Endothelial cell of umbilical vein (primary cell): Measurements from ENCODE around the gene STX12. TPM values are rescaled to one million over a fixed set of nuclear protein-coding genes. Genes with fewer than 3 reads are reported as not detected.

Experiments
- BruUV-seq: library from RNA; stranded (reverse); fragments of 400-500 nt; replicated peaks from 2 replicates; lab custom pipeline; 2021; lab: Mats Ljungman, UMichigan
- CTCF ChIA-PET: fragments of 300-600, 350-600 bp; sonication (Branson Sonifier 250); formaldehyde crosslinking; loops from one replicate; lab custom pipeline; 2021; ENCODE audit warnings: antibody characterized with exemption, inconsistent platforms; lab: Charles Lee
- POLR2A ChIA-PET: fragments of 300-600, 350-600 bp; sonication (Branson Sonifier 250); formaldehyde crosslinking; loops from one replicate; lab custom pipeline; 2021; ENCODE audit warnings: antibody characterized with exemption, inconsistent platforms; lab: Charles Lee
- DNase-seq: peaks from one replicate; pipeline ENCODE4 v3.0.0-alpha.2; 2011; ENCODE audit warnings: low read depth, low spot score
- FAIRE-seq: peaks from 2 replicates; lab custom pipeline; 2011; peaks lifted over from hg19 to GRCh38; lab: Jason Lieb, UNC
- H2AFZ ChIP-seq: 2 replicates; pipeline ENCODE4 v1.6.0; 2012; ENCODE audit warnings: low read depth, low read length, control low read depth, inconsistent platforms
- H3K27ac ChIP-seq: 2 replicates; pipeline ENCODE4 v1.5.1; 2011; ENCODE audit warnings: low read depth, mild to moderate bottlenecking, control low read depth, low read length, moderate library complexity; ENCODE audit not compliant: insufficient read depth
- H3K27me3 ChIP-seq, 2 experiments: 2 replicates each; pipeline versions ENCODE4 v1.6.0 to v1.6.1; 2011; ENCODE audit warnings: low read length in 2 of 2, mixed read lengths in 1 of 2; ENCODE audit not compliant: control insufficient read depth in 2 of 2, insufficient read depth in 2 of 2
- H3K36me3 ChIP-seq, 2 experiments: 2 replicates in 1 of 2; 3 replicates in 1 of 2; pipeline ENCODE4 v1.5.1; 2011; ENCODE audit warnings: low read length in 2 of 2, mild to moderate bottlenecking in 1 of 2, moderate library complexity in 1 of 2; ENCODE audit not compliant: control insufficient read depth in 2 of 2, insufficient read depth in 2 of 2; ENCODE audit errors: extremely low read depth in 1 of 2
- H3K4me1 ChIP-seq: 3 replicates; pipeline ENCODE4 v1.5.1; 2011; ENCODE audit warnings: mild to moderate bottlenecking, low read length; ENCODE audit not compliant: control insufficient read depth, insufficient read depth; ENCODE audit errors: extremely low read depth
- H3K4me2 ChIP-seq: 2 replicates; pipeline ENCODE4 v1.6.1; 2011; ENCODE audit warnings: low read length, control low read depth, mixed read lengths; ENCODE audit not compliant: insufficient read depth
- H3K4me3 ChIP-seq, 3 experiments: fragments of 200-600 bp in 1 of 3; sonication (generic), shearing (Covaris generic) in 1 of 3; replicated peaks in 1 of 3; 2 replicates each; pipeline ENCODE4 v1.5.1; 2011 to 2016; ENCODE audit warnings: control low read depth in 3 of 3, low read length in 3 of 3, mild to moderate bottlenecking in 2 of 3, inconsistent platforms in 1 of 3, low read depth in 1 of 3, moderate library complexity in 1 of 3; ENCODE audit not compliant: insufficient read depth in 1 of 3
- H3K79me2 ChIP-seq: 2 replicates; pipeline ENCODE4 v1.6.0; 2012; ENCODE audit warnings: low read length, inconsistent platforms; ENCODE audit not compliant: control insufficient read depth, insufficient read depth
- H3K9ac ChIP-seq: replicated peaks from 2 replicates; pipeline ENCODE3; 2011; ENCODE audit warnings: low read length, control low read depth; ENCODE audit not compliant: insufficient read depth; ENCODE audit errors: extremely low read depth
- H3K9me1 ChIP-seq: replicated peaks from 3 replicates; pipeline ENCODE4 v1.6.0; 2011; ENCODE audit warnings: mild to moderate bottlenecking, low read length; ENCODE audit not compliant: control insufficient read depth, insufficient read depth; ENCODE audit errors: extremely low read depth
- H3K9me3 ChIP-seq: replicated peaks from 2 replicates; pipeline ENCODE4 v1.5.1; 2012; ENCODE audit warnings: low read length, inconsistent platforms; ENCODE audit not compliant: control insufficient read depth, insufficient read depth
- H4K20me1 ChIP-seq: replicated peaks from 2 replicates; pipeline ENCODE3; 2011; ENCODE audit warnings: mild to moderate bottlenecking, low read length; ENCODE audit not compliant: control insufficient read depth, insufficient read depth; ENCODE audit errors: extremely low read depth
- EZH2 ChIP-seq: IDR thresholded peaks from 2 replicates; pipeline ENCODE4 v1.6.1; 2012; ENCODE audit warnings: borderline replicate concordance, low read depth, mild to moderate bottlenecking, moderate library complexity, low read length, inconsistent platforms; ENCODE audit not compliant: severe bottlenecking
- FOS ChIP-seq: IDR thresholded peaks from 2 replicates; pipeline ENCODE4 v1.6.1; 2011; ENCODE audit warnings: mild to moderate bottlenecking, low read length, moderate library complexity, borderline replicate concordance; ENCODE audit not compliant: insufficient read depth
- GATA2 ChIP-seq: IDR thresholded peaks from 2 replicates; pipeline ENCODE4 v1.7.0; 2011; ENCODE audit warnings: low read depth, mild to moderate bottlenecking, moderate library complexity, mixed read lengths, low read length; ENCODE audit not compliant: insufficient read length, insufficient read depth
- JUN ChIP-seq: IDR thresholded peaks from 2 replicates; pipeline ENCODE4 v1.6.1; 2011; ENCODE audit warnings: borderline replicate concordance, low read depth; ENCODE audit not compliant: insufficient read length, insufficient read depth
- POLR2A ChIP-seq: IDR thresholded peaks from 2 replicates; pipeline ENCODE4 v1.6.1; 2012; ENCODE audit warnings: low read depth, mild to moderate bottlenecking, control low read depth, low read length
- POLR2AphosphoS5 ChIP-seq: IDR thresholded peaks from 2 replicates; pipeline ENCODE4 v1.6.1; 2012; ENCODE audit warnings: low read depth, mild to moderate bottlenecking, control low read depth, low read length, moderate library complexity; ENCODE audit not compliant: insufficient read depth
- dilution Hi-C: fragments of 300-500 bp; cut with MboI; formaldehyde crosslinking; loops from one replicate; pipeline ENCODE4 v1.15.0; 2019; ENCODE audit warnings: low sequenced_read_pairs; ENCODE audit not compliant: extremely low pct_ligation_motif_present
- intact Hi-C: fragments of 100-400 bp; cut with micrococcal nuclease; formaldehyde crosslinking; loops from one replicate; pipeline ENCODE4 v1.10.0; 2022
- polyA plus RNA-seq, 4 experiments: library from polyadenylated mRNA; depleted of rRNA in 3 of 4; stranded (reverse) in 3 of 4; unstranded in 1 of 4; fragments of >200 nt; gene quantifications; 2 replicates each; pipeline versions ENCODE4 v1.2.1 to v1.2.3, GENCODE V29; 2011 to 2012; ENCODE audit warnings: missing spikeins in 1 of 4
- total RNA-seq: library from RNA; stranded (reverse); gene quantifications from 2 replicates; pipeline ENCODE4 v1.2.3, GENCODE V29; 2021

Gene STX12
- total and polyA plus RNA-seq, 2 donors (not counting 3 experiments of a cell fraction or from before 2014, with no cell fraction given): 28.7 to 90.3 TPM

DNA sequence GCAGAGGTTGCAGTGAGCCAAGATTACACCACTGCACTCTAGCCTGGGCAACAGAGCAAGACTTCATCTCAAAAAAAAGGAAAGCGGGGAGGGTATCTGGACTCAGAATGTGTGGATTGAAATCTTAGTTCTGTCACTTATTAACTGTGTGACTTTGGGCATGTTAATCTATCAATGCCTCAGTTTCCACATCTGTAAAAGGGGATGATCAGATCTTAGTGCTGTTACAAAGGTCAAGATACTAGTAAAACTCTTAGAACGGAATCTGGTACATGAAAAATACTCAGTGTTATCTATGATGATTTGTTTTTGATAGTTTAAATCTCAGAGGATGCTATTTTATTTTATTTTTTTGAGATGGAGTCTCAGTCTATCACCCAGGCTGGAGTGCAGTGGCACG lies 36.8 kb upstream of the STX12 start:
- peak; percentile 43 for FAIRE-seq
- intact Hi-C loops: no loop called here

DNA sequence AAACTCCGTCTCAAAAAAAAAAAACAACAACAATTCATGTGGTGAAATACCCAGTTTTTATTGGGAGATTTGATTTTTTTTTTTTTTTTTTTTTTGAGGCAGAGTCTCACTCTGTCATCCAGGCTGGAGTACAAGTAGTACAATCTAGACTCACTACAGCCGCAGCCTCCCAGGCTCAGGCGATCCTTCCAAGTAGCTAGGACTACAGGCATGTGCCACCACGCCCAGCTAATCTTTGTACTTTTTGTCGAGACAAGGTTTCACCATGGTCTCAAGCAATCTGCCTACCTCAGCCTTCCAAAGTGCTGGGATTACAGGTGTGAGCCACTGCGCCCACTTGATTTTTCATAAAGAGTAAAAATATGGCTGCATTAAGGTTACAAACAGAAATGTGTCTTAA lies 31.9 kb upstream of the STX12 start:
- intact Hi-C loops: no loop called here
- POLR2A ChIA-PET: no interaction called here
- no peak for FAIRE-seq

More for the DNA sequence above, 36.8 kb upstream of the STX12 start:
- no peak for DNase-seq
- Histone ChIP-seq H3K4me3 (no peak overlapping the region), H3K27me3 (no peaks in the 10 kb centered on the region), H3K27ac (no peak overlapping the region), H2AFZ (no peak overlapping the region), H3K9me3 (no peaks in the 10 kb centered on the region), H3K79me2 (no peaks in the 10 kb centered on the region), H3K36me3 (peaks cover 6% of the 10 kb centered on the region in 2 experiments), H3K4me1 (no peaks in the 10 kb centered on the region), H4K20me1 (no peaks in the 10 kb centered on the region), H3K9me1 (no peaks in the 10 kb centered on the region), H3K4me2 (no peak overlapping the region), H3K9ac (no peak overlapping the region)
- ChIA-PET CTCF (no interaction called here), POLR2A (no interaction called here)
- no TSS peak for BruUV-seq
- dilution Hi-C loops: no loop called here
- TF ChIP-seq JUN (no peak), GATA2 (no peak), POLR2AphosphoS5 (no peak), EZH2 (no peak)

More for the DNA sequence above, 31.9 kb upstream of the STX12 start:
- H3K36me3 ChIP-seq: peaks cover 2 to 5% of the 10 kb centered on the region in 2 experiments
- no peak overlapping the region for H2AFZ ChIP-seq
- H3K9me1 ChIP-seq: no peaks in the 10 kb centered on the region
- TF ChIP-seq EZH2 (no peak), POLR2AphosphoS5 (no peak), FOS (no peak), POLR2A (no peak), GATA2 (no peak), JUN (no peak)
- dilution Hi-C loops: no loop called here
- H3K4me1 ChIP-seq: no peaks in the 10 kb centered on the region
- no peak overlapping the region for H3K9ac ChIP-seq
- no peak for DNase-seq
- no peaks in the 10 kb centered on the region for H3K79me2 ChIP-seq
- H3K4me2 ChIP-seq: no peak overlapping the region
- CTCF ChIA-PET: interaction anchor here (1.2 kb wide), 1 partner anchor 72 kb away, joined by 3 read pairs; no protein-coding TSS in a partner anchor
- no peaks in the 10 kb centered on the region for H4K20me1 ChIP-seq
- no peak overlapping the region for H3K27ac ChIP-seq
- H3K9me3 ChIP-seq: no peaks in the 10 kb centered on the region
- no peaks in the 10 kb centered on the region for H3K27me3 ChIP-seq
- no peak overlapping the region for H3K4me3 ChIP-seq
- BruUV-seq: no TSS peak
